HL-60/S4 treated with retinoic acid at 250 ng/mL for 4 days and 3 days (cell line): ENCODE data around the gene PRPF19.

ENCODE experiments used
- in situ Hi-C: fragments of 300-500 bp; cut with MboI; formaldehyde crosslinking; loops from 2 replicates; pipeline ENCODE4 v1.7.0; 2022; ENCODE audit warnings: low sequenced_read_pairs

Gene PRPF19

DNA sequence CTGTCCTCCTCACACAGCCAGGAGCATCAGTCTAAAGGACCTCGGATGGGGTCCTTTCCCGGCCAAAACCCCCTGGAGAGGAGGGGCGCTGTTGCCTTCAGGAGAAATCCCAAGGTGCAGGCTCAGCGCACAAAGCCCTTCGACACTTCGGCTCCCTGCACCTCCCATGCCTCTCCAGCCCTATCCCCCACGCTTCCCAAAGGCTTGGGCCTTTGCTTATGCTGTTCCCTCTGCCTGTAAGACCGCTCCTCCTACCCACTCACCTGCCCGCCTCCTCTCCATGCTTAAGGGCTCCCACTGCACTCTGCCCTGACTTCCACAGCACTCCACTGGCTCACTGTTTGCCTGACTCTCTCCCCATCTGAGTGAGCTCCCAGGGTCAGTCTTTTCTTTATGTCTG is 32.1 kb upstream of the PRPF19 start:
- in situ Hi-C loops, result no loop called here

DNA sequence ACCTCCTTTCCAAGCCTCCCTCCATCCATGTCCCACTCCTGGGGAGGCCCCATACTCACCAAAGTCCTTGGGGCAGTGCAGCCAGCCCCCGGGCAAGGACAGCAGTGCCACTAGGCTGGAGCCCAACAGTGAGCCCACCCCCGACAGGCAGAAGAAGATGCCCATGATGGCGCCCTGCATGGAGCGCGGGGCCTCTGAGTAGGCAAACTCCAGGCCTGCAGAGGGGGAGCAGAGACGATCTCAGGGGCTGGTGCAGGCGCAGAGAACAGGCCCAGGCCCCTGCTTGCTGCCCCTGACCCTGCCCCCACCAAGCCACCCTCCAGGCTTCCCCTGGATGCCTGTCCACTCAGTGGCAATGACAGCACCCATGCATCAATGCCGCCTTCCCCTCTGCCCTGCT is 31.4 kb upstream of the PRPF19 start:
- in situ Hi-C loops, result no loop called here

DNA sequence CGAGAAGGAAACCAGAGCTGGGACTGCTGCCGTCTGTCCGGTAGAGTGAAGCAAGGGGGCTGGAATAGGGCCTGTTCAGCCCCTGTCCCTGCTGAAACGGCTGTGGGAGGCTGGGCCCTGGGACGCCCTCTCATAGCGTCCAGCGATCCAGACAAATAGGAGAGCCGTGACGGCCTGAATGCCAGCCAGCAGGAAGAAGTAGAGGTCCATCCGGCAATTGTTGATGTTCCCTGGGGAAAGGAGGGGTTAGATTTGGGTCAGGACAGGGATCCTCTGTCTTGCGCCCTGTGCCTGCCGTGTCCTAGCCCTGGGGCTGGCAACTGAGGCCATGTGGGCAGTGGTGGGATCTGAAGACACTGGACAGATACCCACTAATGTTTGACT is 30.8 kb upstream of the PRPF19 start:
- in situ Hi-C loops, result no loop called here

DNA sequence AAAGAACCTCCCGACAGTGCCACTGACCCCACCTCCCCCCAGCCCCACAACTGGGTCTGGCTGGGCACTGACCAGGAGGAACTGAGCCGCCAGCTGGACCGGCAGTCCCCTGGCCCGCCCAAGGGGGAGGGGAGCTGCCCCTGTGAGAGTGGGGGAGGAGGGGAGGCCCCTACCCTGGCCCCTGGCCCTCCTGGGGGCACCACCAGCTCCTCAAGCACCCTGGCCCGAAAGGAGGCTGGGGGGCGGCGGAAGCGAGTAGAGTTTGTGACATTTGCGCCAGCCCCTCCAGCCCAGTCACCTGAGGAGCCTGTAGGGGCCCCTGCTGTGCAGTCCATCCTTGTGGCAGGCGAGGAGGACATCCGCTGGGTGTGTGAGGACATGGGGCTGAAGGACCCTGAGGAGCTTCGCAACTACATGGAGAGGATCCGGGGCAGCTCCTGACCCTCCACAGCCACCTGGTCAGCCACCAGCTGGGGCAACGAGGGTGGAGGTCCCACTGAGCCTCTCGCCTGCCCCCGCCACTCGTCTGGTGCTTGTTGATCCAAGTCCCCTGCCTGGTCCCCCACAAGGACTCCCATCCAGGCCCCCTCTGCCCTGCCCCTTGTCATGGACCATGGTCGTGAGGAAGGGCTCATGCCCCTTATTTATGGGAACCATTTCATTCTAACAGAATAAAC is 30.2 kb upstream of the PRPF19 start:
- in situ Hi-C loops, result no loop called here

DNA sequence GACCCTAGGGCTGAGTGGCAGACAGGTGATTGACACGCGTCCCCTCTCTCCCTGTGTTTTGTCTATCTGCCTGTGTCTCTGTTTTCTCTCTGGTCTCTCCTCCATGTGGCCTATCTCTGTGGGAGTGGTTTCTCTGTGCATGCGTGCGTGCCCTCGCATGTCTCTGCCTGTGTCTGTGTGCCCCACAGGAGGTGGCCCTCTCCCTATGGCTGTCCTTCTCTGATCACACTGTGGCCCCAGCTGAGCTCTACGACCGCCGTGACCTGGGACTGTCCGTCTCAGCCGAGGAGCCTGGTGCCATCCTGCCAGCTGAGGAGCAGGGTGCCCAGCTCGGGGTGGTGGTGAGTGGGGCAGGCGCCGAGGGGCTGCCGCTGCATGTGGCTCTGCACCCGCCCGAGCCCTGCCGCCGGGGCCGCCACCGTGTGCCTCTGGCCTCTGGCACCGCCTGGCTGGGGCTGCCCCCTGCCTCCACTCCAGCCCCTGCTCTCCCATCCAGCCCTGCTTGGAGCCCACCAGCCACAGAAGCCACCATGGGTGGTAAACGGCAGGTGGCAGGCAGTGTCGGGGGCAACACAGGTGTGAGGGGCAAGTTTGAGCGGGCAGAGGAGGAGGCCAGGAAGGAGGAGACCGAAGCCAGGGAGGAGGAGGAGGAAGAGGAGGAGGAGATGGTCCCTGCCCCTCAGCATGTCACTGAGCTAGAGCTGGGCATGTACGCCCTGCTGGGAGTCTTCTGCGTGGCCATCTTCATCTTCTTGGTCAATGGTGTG is 29.5 kb upstream of the PRPF19 start:
- in situ Hi-C loops, result no loop called here

DNA sequence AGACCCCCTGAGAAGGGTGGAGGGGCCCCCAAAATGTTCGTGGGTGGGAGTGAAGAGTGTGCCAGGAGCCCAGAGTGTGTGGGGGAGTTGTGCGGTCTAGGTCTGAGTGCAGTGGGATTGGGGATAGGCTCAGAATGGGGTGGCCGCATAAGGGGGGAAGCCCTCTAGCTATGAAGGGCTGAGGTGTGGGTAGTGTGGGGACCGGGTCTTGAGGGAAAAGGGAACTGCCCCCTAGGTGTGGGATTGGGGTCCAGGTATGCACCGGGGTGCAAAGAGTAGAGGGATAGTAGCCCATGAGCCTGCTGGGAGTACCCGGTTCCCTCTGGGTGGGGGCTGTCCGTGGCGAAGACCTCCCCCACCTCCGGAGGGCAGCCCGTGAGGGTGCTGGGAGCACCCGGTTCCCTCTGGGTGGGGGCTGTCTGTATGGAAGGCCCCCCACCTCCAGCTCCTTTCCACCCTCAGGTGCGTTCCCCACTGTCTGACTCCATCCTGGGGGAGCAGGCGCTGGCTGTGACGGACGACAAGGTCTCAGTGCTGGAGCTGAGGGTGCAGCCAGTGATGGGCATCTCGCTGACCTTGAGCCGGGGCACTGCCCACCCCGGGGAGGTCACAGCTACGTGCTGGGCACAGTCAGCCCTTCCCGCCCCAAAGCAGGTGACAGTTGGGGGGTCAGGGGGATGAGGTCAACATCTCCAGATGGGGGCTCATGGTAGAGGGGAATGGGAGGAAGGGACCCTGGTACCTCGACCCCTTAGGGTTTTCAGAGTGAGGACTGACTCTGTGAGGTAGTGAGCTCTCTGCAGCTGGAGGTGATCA is 28.6 kb upstream of the PRPF19 start:
- in situ Hi-C loops, result no loop called here

DNA sequence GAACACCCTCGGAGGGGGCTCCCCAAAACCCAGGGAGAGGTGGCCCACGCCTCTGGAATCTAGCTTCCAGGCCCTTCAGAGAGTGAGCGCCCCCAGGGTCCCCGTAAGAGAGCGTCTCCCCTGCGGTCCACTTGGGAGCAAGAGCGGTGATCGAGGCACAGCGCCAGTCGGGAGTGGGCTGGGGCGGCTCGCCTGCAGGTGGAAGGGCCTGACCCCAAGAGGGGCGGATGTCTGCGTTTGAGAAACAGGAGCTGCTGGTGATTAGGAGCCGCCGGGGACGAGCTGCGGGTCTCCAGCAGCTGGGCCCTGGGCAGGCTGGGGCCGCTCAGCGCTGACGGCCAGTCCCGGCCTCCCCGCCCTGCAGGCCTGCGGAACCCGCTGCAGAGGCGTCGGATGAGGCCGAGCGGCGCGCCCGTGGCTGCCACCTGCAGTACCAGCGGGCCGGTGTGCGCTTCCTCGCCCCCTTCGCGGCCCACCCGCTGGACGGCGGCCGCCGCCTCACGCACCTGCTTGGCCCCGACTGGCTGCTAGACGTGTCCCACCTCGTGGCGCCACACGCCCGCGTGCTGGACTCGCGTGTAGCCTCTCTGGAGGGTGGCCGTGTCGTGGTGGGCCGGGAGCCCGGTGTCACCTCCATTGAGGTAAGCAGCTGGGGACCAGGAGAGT is 27.9 kb upstream of the PRPF19 start:
- in situ Hi-C loops, result no loop called here

DNA sequence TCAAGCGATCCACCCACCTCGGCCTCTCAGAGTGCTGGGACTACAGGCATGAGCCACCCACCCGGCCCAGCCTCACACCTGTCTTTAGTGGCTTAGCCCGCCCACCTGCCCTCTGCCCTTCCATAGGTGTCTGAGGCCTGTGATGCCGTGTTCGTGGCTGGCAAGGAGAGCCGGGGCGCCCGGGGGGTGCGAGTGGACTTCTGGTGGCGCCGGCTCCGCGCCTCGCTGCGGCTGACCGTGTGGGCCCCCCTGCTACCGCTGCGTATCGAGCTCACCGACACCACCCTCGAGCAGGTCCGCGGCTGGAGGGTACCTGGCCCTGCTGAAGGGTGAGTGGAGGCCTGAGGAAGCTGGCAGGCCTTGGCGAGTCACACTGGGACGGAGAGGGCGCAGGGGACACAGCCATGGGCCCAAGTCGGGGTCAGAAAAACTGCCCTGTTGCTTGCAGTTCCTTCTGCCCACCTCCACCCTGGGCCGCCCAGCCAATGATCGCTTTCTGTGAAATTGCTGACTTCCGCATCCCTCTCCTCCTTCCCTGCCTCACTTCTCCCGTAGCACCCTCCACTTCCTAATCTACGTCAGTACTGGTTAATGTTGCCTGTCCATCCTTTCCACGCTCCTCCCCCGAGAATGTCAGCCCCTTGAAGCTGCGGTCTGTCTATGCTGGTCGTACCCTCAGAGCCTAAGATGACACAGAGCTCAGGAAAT is 27.2 kb upstream of the PRPF19 start:
- in situ Hi-C loops, result no loop called here

DNA sequence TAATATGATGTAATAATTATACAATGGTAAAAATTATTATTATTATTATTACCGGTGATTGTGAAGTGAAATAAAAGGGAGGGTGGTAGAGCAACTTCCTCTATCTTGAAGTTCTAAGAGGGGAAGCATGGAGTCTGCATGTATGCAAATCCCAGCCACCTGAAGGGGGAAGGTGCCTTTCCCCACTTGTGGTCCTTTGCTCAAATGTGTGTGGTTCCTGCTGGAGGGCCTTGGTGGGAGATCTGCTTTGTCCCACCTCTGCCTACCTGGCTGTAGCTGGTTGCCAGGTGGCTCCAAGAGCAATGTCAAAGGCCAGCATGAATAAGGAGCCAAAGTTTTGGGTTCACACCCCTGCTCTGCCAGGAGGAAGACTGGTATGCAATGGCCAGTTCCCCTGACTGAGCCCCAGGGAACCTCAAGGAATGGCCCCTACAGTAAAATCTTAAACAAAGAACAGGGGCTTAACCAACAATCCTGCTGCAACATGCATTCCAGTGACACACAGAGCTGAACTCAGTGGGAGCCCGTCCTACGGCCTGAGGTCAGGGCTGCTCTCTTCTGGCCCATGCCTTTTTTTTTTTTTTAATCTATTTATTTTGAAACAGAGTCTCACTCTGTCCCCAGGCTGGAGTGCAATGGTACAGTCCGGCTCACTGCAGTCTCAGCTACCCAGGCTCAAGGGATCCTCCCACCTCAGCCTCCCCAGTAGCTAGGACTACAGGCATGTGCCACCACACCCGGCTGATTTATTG is 26.4 kb upstream of the PRPF19 start:
- in situ Hi-C loops, result no loop called here

DNA sequence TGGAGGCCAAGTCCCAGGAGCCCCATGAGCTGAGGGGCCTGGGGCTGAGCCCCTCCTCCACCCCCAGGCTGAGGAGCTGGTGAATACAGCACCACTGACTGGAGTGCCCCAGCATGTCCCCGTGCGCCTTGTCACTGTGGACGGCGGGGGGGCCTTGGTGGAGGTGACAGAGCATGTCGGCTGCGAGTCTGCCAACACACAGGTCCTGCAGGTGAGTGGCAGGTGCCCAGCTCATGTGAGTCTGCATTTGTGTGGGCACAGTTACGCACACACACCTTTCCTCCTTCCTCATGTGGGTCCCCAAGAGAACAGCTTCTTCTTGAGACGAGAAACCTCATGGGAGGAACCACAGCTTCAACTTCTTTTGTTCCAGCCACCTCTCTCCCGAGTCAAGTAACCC is 25.5 kb upstream of the PRPF19 start:
- in situ Hi-C loops, result no loop called here

DNA sequence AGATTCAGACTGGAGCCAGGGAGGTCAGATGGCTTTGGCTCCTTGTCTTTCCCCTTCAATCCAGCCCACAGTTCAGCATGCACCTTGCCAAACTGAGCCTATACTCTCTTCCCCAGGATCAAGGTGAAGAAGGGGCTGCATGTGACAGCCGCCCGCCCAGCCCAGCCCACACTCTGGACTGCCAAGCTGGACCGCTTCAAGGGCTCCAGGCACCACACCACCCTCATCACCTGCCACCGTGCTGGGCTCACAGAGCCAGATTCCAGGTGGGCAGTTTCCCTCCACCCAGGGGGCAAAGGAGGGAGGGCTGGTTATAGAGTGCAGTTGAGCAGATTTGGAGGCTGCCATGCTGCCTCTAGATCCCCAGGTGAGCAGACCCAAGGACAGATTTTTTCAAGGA is 24.0 kb upstream of the PRPF19 start:
- in situ Hi-C loops, result no loop called here

DNA sequence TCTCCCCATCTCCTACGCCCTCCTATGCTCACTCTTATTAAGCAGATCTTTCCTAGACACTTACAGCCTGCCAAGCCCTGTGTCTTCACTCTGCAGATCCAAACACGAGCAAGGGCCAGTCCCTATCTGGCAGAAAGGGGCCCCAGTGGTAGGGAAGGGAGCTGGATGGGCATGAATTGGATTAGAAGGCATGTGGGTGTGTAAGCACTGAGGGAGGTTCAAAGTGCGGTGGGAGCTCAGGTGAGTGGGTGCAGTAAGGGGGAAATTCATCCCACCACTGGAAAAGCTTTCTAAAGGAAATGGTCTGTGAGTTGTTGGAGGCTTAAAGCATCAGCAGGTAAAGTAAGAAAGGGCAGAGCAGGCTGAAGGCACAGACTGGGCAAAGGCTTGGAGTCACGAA is 23.4 kb upstream of the PRPF19 start:
- in situ Hi-C loops, result no loop called here

DNA sequence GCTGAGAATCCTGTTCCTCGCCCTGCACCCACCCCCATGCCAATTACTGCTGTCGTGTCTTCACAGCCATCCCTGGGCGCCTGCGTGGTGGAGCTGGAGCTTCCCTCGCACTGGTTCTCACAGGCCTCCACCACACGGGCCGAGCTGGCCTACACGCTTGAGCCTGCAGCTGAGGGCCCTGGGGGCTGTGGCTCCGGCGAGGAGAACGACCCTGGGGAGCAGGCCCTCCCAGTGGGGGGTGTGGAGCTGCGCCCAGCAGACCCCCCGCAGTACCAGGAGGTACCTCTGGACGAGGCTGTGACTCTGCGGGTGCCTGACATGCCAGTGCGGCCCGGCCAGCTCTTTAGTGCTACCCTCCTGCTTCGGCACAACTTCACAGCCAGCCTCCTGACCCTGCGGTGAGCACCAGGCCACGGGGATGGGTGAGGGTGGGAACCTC is 22.2 kb upstream of the PRPF19 start:
- in situ Hi-C loops, result no loop called here

DNA sequence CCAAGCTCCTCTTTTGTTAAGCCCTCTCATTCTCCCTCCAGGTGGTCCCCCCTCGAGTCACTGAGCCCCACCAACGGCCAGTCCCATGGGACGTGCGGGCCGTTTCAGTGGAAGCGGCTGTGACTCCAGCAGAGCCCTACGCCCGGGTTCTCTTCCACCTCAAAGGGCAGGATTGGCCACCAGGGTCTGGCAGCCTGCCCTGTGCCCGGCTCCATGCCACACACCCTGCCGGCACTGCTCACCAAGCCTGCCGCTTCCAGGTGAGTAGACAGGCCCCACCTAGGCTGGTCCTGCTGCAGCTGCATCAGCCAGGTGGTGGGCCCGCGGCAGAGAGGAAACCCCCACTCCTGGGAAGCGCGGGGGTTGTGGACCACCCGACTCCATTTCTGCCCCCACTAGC is 21.2 kb upstream of the PRPF19 start:
- in situ Hi-C loops, result no loop called here

DNA sequence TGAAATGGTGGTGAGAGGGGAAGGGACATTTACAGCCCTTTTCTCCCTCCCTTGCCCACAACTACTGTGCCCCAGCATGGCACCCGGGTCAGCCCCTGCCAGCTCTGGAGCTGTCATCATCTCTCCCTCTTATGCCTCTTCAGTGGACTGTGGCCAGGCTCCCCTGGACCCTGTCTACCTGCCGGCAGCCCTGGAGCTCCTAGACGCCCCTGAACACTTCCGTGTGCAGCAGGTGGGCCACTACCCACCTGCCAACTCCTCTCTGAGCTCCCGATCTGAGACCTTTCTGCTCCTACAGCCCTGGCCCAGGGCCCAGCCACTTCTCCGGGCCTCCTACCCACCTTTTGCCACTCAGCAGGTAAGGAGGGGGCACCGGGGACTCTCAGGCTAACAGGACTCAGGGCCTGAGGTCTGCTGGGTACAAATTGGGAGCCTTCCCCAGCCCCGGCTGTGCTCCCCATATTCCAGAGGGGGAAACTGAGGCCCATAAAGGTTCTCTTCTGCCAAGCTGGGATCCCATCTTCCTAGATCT is 20.7 kb upstream of the PRPF19 start:
- in situ Hi-C loops, result no loop called here

DNA sequence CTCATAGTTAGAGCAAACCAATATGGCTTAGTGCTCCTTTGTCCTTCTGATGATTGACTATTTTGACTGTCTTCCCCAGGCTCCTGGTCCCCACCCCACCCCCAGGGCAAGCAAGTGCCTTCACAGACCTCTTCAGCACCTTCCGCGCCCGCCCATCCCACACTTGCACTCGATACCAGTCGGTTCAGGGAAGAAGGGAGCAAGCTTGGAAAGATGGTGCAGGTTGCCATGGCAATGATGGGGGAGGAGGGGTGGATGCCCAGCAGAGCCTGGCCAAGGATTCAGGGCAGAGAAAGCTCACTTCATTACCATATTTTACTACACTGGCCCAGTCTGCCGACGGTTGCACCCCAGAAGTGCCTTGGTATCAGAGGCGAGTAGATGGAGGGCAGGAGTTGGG is 20.1 kb upstream of the PRPF19 start:
- in situ Hi-C loops, result no loop called here

DNA sequence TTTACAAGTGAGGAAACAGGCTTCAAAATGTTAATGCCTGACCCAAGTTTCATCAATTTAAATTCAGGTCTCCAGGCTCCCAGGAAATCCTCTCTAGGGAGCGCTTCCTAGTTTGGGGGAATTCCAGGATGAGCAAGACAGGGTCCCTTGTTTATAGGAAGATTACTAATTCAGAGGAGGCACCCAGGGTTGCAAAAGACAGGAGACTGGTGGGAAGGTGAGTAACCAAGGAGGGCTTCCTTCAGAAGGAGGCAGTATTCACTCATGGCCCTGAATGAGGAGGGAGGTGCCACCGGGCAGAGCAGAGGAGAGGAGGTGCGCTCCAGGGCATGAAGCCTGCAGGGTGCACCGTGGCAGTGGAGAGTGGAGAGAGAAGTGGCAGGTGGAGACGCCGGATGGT is 19.5 kb upstream of the PRPF19 start:
- in situ Hi-C loops, result no loop called here

DNA sequence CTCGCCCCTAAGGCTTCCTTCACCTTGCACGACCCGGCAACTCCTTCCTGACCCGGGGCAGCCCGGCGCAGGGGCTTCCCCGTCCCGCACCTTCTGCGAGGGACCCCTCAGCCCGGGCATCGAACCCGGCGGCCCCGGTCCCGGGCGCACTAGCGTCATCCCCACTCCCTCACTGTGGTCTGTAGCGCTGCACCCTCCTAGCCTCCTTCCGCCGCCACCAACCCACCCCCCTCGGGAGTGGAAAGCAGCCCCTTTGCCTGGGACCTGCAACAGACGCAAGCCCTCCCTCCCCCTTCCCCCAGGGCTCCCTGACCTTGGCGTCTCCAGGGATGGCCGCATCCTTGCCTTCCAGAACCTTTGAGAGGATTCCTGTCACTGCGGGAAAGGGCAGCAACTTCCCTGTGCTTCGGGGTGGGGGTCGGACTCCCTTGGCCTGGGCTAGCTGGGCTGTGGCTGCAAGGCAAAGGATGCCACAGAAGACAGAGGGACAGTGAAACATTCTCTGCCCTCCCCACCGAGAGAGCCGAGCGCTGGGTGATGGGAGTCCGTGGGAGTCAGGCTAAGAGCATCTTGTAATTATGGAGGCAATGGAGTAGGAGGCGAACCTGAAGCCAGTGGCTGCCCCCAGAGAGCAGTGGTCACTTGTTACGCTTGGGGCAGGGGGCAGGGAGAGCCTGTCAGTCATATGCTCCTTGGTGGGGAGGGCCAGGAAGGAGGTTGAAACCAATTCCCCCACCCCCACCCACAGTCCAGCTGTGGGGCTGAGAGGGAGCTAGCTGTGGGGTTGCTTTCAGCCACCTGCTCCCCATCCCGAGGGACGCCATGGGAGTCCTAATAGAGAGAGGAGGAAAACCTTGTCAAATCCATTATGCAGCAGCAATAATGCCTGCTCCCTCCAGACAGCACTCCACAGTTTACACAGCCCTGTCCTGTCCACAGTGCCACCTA is 18.8 kb upstream of the PRPF19 start:
- in situ Hi-C loops, result no loop called here
